AG04450 (cell line): Measurements from ENCODE around the gene SBF1. TPM values are rescaled to one million over a fixed set of nuclear protein-coding genes. Genes with fewer than 3 reads are reported as not detected.

Experiments
- CTCF ChIA-PET: fragments of 300-600, 350-600 bp; formaldehyde crosslinking; extraction: SDS; loops from one replicate; lab custom pipeline; 2022; ENCODE audit warnings: antibody characterized with exemption, inconsistent platforms; lab: Charles Lee
- POLR2A ChIA-PET: fragments of 350-600 bp; formaldehyde crosslinking; extraction: SDS; loops from one replicate; lab custom pipeline; 2021; ENCODE audit warnings: antibody characterized with exemption, inconsistent platforms; lab: Yijun Ruan, JAX
- DNase-seq: peaks from one replicate; pipeline ENCODE4 v3.0.0-alpha.2; 2011; ENCODE audit warnings: low read depth, low spot score
- H3K27ac ChIP-seq: one replicate; pipeline ENCODE4 v1.5.1; 2012; ENCODE audit warnings: low read depth, low read length, control low read depth
- H3K27me3 ChIP-seq: one replicate; pipeline ENCODE4 v1.6.0; 2012; ENCODE audit warnings: low read length; ENCODE audit not compliant: control insufficient read depth, insufficient read depth
- H3K4me3 ChIP-seq: 2 replicates; pipeline ENCODE4 v1.5.1; 2011; ENCODE audit warnings: mild to moderate bottlenecking, low read depth, low read length, control low read depth
- H3K9me3 ChIP-seq: 2 replicates; pipeline ENCODE4 v1.5.1; 2012; ENCODE audit warnings: low read length; ENCODE audit not compliant: control insufficient read depth, insufficient read depth
- polyA plus RNA-seq: library from polyadenylated mRNA; depleted of rRNA; stranded (reverse); fragments of >200 nt; gene quantifications from 2 replicates; pipeline ENCODE4 v1.2.3, GENCODE V29; 2011
- TF ChIP-seq, protein P1 (sequence below): IDR thresholded peaks from 2 replicates; pipeline ENCODE4 v1.5.1; 2011; ENCODE audit warnings: low read depth, low read length, control low read depth, inconsistent platforms

The SBF1 gene
- polyA plus RNA-seq, 1 experiment, result 16.4 TPM

- CTCF ChIA-PET, result no interaction called here
Measured at GRCh38 chr22:50488886-50489285, 14.1 kb upstream of the SBF1 start.

DNA sequence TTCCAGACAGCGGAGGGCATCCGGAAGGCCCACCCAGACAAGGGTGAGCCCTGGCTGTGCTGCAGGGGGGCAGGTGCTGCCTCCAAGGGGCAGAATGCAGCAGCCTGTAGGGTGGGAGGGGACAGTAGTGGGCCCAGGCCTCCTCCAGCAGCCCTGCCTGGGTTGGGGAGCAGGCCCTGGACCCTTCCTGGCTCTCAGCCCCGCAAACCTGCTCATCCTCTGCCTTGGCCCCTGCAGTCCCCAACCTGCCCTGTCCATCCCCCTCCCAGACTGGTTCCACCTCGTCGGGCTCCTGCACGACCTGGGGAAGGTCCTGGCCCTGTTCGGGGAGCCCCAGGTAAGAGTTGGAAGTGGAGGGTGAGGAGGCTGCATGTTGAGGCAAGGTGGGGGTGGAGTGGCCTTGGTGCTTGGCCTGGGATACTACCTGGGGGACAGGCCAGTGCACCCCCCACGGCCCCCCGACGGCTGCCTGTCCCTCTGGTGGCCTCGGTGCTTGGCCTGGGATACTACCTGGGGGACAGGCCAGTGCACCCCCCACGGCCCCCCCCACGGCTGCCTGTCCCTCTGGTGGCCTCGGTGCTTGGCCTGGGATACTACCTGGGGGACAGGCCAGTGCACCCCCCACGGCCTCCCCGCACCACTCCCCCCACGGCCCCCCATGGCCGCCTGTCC lies 13.3 kb upstream of the SBF1 start:
- TF ChIP-seq, protein P1, sequence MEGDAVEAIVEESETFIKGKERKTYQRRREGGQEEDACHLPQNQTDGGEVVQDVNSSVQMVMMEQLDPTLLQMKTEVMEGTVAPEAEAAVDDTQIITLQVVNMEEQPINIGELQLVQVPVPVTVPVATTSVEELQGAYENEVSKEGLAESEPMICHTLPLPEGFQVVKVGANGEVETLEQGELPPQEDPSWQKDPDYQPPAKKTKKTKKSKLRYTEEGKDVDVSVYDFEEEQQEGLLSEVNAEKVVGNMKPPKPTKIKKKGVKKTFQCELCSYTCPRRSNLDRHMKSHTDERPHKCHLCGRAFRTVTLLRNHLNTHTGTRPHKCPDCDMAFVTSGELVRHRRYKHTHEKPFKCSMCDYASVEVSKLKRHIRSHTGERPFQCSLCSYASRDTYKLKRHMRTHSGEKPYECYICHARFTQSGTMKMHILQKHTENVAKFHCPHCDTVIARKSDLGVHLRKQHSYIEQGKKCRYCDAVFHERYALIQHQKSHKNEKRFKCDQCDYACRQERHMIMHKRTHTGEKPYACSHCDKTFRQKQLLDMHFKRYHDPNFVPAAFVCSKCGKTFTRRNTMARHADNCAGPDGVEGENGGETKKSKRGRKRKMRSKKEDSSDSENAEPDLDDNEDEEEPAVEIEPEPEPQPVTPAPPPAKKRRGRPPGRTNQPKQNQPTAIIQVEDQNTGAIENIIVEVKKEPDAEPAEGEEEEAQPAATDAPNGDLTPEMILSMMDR, result no peak
- POLR2A ChIA-PET, result no interaction called here
- Histone ChIP-seq H3K27ac (no peak overlapping the region), H3K9me3 (no peaks in the 10 kb centered on the region; the same call in 1 of the 2 replicates), H3K4me3 (no peak overlapping the region), H3K27me3 (peaks cover 2% of the 10 kb centered on the region)
- no peak for DNase-seq
- CTCF ChIA-PET, result no interaction called here

More at GRCh38 chr22:50488886-50489285, 14.1 kb upstream of the SBF1 start:
- POLR2A ChIA-PET, result no interaction called here
- Histone ChIP-seq H3K27me3 (peaks cover 2% of the 10 kb centered on the region), H3K9me3 (no peaks in the 10 kb centered on the region; the same call in 1 of the 2 replicates), H3K27ac (no peak overlapping the region), H3K4me3 (no peak overlapping the region)
- no peak for DNase-seq
- TF ChIP-seq, protein P1, result no peak

DNA sequence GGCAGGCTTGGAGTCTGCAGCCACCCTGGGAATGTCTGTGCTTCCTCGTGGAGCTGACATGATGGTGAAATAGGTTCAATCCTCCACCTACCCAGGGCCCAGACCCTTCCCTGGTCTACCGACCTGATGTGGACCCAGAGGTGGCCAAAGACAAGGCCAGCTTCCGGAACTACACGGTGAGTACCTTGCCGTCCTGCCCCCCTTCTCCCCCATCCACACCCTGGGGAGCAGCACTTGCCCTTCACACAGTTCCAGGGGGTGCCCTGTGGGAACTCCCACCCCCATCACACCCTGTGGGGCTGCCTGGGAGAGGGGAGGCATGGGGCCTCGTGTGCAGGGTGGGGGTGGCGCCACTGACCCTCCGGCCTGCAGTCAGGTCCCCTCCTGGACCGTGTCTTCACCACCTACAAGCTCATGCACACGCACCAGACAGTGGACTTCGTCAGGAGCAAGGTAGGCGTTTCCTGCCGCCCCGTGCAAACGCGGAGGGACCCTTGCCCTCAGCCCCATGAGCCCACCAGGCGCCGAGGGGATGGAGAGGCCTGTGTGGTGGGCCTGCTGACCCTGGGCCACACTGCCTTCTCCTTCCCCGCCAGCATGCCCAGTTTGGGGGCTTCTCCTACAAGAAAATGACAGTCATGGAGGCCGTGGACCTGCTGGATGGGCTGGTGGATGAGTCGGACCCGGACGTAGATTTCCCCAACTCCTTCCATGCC lies 12.6 kb upstream of the SBF1 start:
- POLR2A ChIA-PET, result no interaction called here
- TF ChIP-seq, protein P1, result no peak
- H3K27ac ChIP-seq, result no peak overlapping the region

DNA sequence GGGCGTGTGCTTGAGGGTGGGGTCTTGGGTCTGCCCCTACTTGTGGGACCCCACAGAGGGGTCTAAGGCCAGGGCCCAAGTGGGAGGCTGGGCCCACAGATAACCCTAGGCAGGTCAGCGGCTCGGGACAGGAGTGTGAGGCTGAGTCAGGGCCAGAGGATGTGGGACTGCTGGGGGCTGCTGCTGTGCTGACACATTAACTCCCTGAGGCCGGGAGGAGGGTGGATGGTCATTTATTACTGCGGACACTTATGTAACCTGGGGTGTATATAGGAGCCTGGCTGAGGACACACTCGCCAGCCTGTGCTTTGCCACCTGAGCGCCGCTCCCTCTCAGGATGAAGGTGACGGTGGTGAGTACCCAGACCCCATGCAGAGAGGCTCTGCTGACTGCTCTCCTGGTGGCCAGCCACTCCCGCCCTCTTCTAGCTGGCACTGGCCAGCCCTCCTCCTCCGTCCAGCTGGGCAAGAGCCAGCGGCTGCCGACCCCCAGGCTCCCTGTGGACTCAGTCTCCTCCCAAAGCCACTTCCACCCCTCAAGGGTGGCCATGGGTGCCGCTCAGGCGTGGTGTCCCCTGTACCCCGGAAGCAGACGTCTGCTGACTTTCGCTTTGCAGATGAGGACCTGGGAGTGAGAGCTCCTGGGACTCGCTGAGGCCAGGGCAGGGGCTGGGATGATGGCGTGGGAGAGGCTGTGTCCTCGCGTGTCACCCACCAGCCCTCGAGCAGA lies 11.9 kb upstream of the SBF1 start, which contains the start of gene MIOX:
TSS of gene MIOX (plus strand) at position 299 of the 729 bp plus-strand sequence. CDS start at position 338, 39 bp downstream.
- POLR2A ChIA-PET, result no interaction called here
- H3K4me3 ChIP-seq, result no peak within 1 kb of the TSS
- DNase-seq, result no peak

More for the DNA sequence above, 12.6 kb upstream of the SBF1 start:
- DNase-seq, result no peak
- Histone ChIP-seq H3K9me3 (peaks cover under 1% of the 10 kb centered on the region; the same call in 1 of the 2 replicates), H3K4me3 (no peak overlapping the region), H3K27me3 (peaks cover 2% of the 10 kb centered on the region)
- CTCF ChIA-PET, result no interaction called here

More for the DNA sequence above, 11.9 kb upstream of the SBF1 start, which contains the start of gene MIOX:
- Histone ChIP-seq H3K27ac (no peak within 1 kb of the TSS), H3K27me3 (peaks cover 8% of the 10 kb centered on the region), H3K9me3 (peaks cover 4% of the 10 kb centered on the region; the same call in 1 of the 2 replicates)
- TF ChIP-seq, protein P1, result no peak
- CTCF ChIA-PET, result interaction anchor here (0.7 kb wide), 1 partner anchor 79 kb away, joined by 3 read pairs; no protein-coding TSS in a partner anchor
